Measurements from ENCODE around the gene XAGE2. TPM values are rescaled to one million over a fixed set of nuclear protein-coding genes. Genes with fewer than 3 reads are reported as not detected.
"Not testable (repeated sequence)": the region's sequence is repeated elsewhere in the genome, so short reads cannot be mapped to it uniquely, and the experiment has no call there.

XAGE2 gene
- total RNA-seq, result not detected
- not detected for polyA plus RNA-seq

DNA sequence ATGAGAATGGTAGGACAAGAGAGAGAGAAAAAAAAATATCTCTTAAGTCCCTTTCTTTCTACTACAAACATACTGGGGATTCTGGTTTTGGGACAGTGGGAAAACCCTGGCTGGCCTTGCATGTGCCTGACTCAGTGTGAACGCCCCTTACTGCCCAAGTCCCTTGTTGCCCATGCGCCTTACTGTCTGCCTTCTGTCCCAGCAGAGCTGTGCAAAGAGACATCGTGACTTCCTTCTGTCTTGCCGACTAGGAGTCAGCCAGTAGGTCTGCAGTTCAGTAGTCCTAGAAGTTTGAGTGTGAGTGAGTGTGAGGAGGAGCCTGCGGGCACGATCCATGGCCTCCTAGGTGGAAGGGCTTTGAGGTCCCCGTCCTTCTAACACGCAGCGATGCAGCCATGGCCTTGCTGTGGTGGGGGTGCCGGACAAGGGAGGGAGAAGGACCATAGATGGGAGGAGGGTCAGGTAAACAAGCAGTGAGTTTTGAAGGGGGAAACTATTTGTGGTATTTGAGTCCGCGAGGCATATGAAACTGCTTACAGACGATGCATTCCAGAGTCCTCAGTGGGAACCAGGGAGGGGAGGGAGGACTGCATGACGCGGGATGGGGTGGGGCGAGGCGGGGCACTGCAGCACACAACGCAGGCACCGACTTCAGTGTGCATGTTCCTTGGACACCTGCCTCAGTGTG lies at the start of gene XAGE2:
Gene XAGE2, plus strand, starts transcription at position 654 of the 688 bp plus-strand sequence. CDS start 994 bp downstream, outside the sequence.
- H3K36me3 ChIP-seq (ENCODE audit: insufficient read depth), result no peaks in the 10 kb centered on the region
- no peak for DNase-seq (ENCODE audit: extremely low spot score)
- H3K4me1 ChIP-seq (ENCODE audit: insufficient read depth), result no peaks in the 10 kb centered on the region
- 81% methylated on average over 19 of the region's 19 CpGs for WGBS
- no peak within 1 kb of the TSS for H3K4me3 ChIP-seq (ENCODE audit: low read depth, low read length)
- H3K27ac ChIP-seq (ENCODE audit: low read depth), result no peak within 1 kb of the TSS

GRCh38 chrX:52337410-52337809 lies 31.4 kb upstream of the XAGE2 start:
- Histone ChIP-seq H3K4me3 (ENCODE audit: low read depth, low read length) (no peak overlapping the region), H3K4me1 (ENCODE audit: insufficient read depth) (no peaks in the 10 kb centered on the region)
- 74% methylated on average over 4 of the region's 4 CpGs for WGBS

DNA sequence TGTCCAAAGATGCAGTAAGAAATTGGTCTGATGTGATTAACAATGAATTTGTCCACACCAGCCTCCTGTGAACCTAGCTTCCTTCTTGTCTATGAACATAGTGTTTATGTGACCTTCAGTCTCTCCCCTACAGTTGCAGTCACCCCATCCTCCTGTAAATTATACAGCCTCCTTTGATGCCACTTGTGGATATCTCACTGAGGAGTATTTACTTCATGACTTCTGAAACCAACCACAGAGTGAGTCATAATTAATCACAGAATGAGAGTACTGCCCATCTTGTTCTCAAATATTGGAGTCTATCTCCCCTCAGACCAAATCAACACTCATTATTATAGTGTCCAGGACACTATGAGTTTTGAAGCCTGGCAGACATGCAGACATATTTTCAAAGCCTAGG lies 27.3 kb upstream of the XAGE2 start:
- no peaks in the 10 kb centered on the region for H3K4me1 ChIP-seq (ENCODE audit: insufficient read depth)
- no peak for DNase-seq (ENCODE audit: extremely low spot score)

More at GRCh38 chrX:52337410-52337809, 31.4 kb upstream of the XAGE2 start:
- no peak for DNase-seq (ENCODE audit: extremely low spot score)
- Histone ChIP-seq H3K36me3 (ENCODE audit: insufficient read depth) (no peaks in the 10 kb centered on the region), H3K27ac (ENCODE audit: low read depth) (no peak overlapping the region)

GRCh38 chrX:52343131-52343530 lies 25.7 kb upstream of the XAGE2 start:
- not testable (repeated sequence) for H3K4me3 ChIP-seq (ENCODE audit: low read depth, low read length); H3K36me3 ChIP-seq (ENCODE audit: insufficient read depth); DNase-seq (ENCODE audit: extremely low spot score); H3K27ac ChIP-seq (ENCODE audit: low read depth); H3K4me1 ChIP-seq (ENCODE audit: insufficient read depth)
- WGBS, result 88% methylated on average over 6 of the region's 6 CpGs

More for the DNA sequence above, 27.3 kb upstream of the XAGE2 start:
- no peak overlapping the region for H3K27ac ChIP-seq (ENCODE audit: low read depth)
- no peaks in the 10 kb centered on the region for H3K36me3 ChIP-seq (ENCODE audit: insufficient read depth)
- no peak overlapping the region for H3K4me3 ChIP-seq (ENCODE audit: low read depth, low read length)

DNA sequence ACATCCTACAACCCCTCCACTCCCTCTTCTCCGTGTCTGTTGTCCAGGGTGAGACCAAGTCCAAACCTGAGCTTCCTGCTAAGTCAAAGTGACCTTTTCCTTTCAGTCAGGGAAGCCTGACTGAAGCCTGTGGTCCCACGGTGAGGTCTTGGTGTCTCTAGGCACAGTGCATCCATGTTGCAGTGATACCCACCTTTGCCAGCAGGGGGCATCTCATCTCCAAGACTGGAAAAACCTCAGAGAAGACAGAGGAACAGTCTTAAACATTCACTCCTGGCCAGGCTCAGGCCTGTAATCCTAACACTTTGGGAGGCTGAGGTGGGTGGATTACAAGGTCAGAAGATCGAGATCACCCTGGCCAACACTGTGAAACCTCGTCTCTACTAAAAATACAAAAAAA lies 23.4 kb upstream of the XAGE2 start:
- H3K4me3 ChIP-seq (ENCODE audit: low read depth, low read length); H3K27ac ChIP-seq (ENCODE audit: low read depth); DNase-seq (ENCODE audit: extremely low spot score); H3K36me3 ChIP-seq (ENCODE audit: insufficient read depth); H3K4me1 ChIP-seq (ENCODE audit: insufficient read depth): not testable (repeated sequence)
- WGBS, result 30% methylated on average over 4 of the region's 4 CpGs

DNA sequence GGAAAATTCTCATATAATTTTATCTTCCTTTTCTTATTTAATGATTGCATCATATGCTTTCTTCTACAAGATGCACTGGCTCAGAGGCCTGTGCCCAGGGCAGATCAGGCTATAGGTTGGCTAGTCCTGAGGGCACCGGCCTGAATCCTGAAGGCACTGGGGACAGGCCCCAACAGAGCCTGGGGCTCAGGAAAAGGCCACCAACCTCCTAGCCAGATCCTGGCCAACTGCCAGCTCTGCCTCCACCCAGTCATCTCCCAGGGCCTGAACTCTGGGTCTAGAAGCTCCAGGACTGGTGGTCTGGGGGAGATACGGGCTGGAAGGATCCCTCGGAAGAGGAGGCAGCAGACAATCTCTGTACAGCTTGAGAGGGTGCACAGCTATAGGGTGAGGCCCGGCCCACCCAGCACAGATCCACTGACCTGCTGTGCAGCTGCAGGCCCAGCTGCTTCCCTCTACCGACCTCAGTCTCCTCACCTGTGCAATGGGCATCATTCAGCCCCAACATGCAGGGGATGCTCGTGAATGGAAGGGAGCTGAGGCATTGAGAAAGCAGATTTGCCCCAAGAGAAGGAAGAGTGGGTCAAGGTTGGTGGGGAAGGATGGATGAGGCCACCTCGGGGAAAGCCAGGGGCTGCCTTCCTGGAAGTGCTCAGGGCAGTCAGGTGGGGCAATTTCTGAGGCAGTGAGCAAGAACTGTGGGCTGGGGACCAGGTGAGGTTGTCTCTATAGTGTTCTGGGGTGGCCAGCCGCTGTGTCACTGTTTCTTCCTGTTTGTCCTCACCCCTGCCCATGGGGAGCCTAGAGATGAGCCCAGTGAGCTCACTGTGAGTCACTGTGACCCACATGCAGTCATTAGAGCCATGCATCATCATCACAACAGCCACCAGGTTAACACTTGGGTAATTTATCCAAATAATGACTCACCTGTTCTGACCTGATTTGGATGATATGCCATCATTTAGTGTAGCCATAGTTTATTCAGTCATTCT lies 22.4 kb upstream of the XAGE2 start:
- Histone ChIP-seq H3K27ac (ENCODE audit: low read depth) (no peak overlapping the region), H3K4me1 (ENCODE audit: insufficient read depth) (no peaks in the 10 kb centered on the region), H3K4me3 (ENCODE audit: low read depth, low read length) (no peak overlapping the region), H3K36me3 (ENCODE audit: insufficient read depth) (no peaks in the 10 kb centered on the region)
- WGBS, result 86% methylated on average over 8 of the region's 8 CpGs
- DNase-seq (ENCODE audit: extremely low spot score), result no peak

DNA sequence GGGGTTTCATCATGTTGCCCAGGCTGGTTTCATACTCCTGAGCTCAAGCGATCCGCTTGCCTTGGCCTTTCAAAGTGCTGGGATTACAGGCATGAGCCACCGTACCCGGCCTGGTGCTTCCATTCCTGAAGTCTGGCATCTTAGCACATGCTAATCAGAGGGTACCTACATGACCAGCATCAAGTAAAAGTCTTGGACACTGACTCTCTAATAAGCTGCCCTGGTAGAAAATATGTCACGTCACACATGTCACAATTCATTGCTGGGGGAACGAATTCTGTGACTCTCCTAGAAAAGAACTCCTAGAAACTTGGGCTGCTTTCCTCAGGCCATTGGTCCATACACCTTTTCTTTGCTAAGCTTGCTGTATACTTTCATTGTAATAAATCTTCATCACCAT lies 19.1 kb upstream of the XAGE2 start:
- WGBS, result 91% methylated on average over 6 of the region's 6 CpGs
- Histone ChIP-seq H3K4me1 (ENCODE audit: insufficient read depth) (no peaks in the 10 kb centered on the region), H3K4me3 (ENCODE audit: low read depth, low read length) (no peak overlapping the region), H3K36me3 (ENCODE audit: insufficient read depth) (no peaks in the 10 kb centered on the region), H3K27ac (ENCODE audit: low read depth) (no peak overlapping the region)
- no peak for DNase-seq (ENCODE audit: extremely low spot score)

GRCh38 chrX:52352551-52352950 lies 16.3 kb upstream of the XAGE2 start:
- no peaks in the 10 kb centered on the region for H3K36me3 ChIP-seq (ENCODE audit: insufficient read depth)
- no peak overlapping the region for H3K4me3 ChIP-seq (ENCODE audit: low read depth, low read length)
- H3K27ac ChIP-seq (ENCODE audit: low read depth), result no peak overlapping the region
- no peaks in the 10 kb centered on the region for H3K4me1 ChIP-seq (ENCODE audit: insufficient read depth)
- no peak for DNase-seq (ENCODE audit: extremely low spot score)
- 73% methylated on average over 1 of the region's 1 CpG for WGBS

DNA sequence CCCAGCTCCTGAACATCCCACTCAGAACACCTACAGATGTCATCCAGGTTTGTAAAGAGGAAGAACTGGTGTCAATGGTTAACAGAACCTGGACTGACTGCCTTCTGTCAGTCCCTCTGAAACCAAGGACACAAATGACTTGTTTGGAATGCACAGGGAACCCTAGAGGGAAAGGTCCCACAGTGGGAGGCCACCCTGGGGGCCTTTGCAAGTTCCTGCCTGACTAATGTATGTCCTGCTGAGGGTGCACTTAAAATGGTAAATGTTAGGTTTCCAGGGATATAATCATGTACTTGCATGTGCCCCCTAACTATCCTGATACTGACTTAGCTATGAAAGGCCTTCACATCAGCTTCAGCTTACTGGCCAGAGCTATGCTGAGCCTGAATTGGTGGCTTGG lies 15.0 kb upstream of the XAGE2 start:
- H3K4me1 ChIP-seq (ENCODE audit: insufficient read depth), result no peaks in the 10 kb centered on the region
- no peak overlapping the region for H3K4me3 ChIP-seq (ENCODE audit: low read depth, low read length)
- DNase-seq (ENCODE audit: extremely low spot score), result no peak
- H3K36me3 ChIP-seq (ENCODE audit: insufficient read depth), result no peaks in the 10 kb centered on the region
- H3K27ac ChIP-seq (ENCODE audit: low read depth), result no peak overlapping the region

GRCh38 chrX:52355108-52355507 lies 13.7 kb upstream of the XAGE2 start:
- no peaks in the 10 kb centered on the region for H3K4me1 ChIP-seq (ENCODE audit: insufficient read depth)
- no peaks in the 10 kb centered on the region for H3K36me3 ChIP-seq (ENCODE audit: insufficient read depth)
- no peak overlapping the region for H3K27ac ChIP-seq (ENCODE audit: low read depth)
- H3K4me3 ChIP-seq (ENCODE audit: low read depth, low read length), result no peak overlapping the region
- DNase-seq (ENCODE audit: extremely low spot score), result no peak

GRCh38 chrX:52359614-52360232 lies 9.1 kb upstream of the XAGE2 start:
- H3K4me3 ChIP-seq (ENCODE audit: low read depth, low read length), result no peak overlapping the region
- H3K27ac ChIP-seq (ENCODE audit: low read depth), result no peak overlapping the region
- 50% methylated on average over 7 of the region's 7 CpGs for WGBS
- no peaks in the 10 kb centered on the region for H3K4me1 ChIP-seq (ENCODE audit: insufficient read depth)
- H3K36me3 ChIP-seq (ENCODE audit: insufficient read depth), result no peaks in the 10 kb centered on the region
- DNase-seq (ENCODE audit: extremely low spot score), result no peak

- Histone ChIP-seq H3K36me3 (ENCODE audit: insufficient read depth) (no peaks in the 10 kb centered on the region), H3K4me1 (ENCODE audit: insufficient read depth) (no peaks in the 10 kb centered on the region), H3K27ac (ENCODE audit: low read depth) (no peak overlapping the region), H3K4me3 (ENCODE audit: low read depth, low read length) (no peak overlapping the region)
- no peak for DNase-seq (ENCODE audit: extremely low spot score)
- 88% methylated on average over 8 of the region's 8 CpGs for WGBS
These were observed 6.9 kb upstream of the XAGE2 start for GRCh38 chrX:52361941-52362340.

DNA sequence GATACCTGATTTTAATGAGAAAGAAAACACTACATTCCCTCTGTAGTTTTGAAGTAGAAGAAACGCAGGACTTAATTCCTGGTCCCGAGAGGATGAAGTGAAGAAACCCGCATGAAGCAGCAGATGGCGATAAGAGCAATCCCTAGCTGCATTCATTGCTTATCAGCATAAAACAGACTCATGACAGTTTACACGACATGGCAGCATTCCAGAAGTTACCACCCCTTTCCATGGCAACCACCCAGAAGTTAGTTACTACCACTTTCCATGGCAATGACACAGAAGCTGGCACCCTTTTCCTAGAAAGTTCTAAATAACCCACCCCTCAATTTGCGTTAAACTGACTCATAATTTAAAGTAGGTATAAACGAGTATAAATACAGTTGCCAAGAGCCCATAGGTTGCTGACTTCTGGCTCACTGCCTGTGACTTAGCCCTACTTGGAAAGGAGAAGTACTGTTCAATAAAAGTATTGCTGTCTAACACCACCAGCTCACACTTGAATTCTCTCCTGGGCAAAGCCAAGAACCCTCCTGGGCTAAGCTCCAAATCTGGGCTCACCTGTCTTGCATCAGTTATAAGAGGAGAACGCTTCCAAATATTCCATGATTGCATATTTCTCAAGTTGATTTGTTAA lies 5.5 kb upstream of the XAGE2 start:
- Histone ChIP-seq H3K27ac (ENCODE audit: low read depth) (no peak overlapping the region), H3K4me3 (ENCODE audit: low read depth, low read length) (no peak overlapping the region), H3K4me1 (ENCODE audit: insufficient read depth) (no peaks in the 10 kb centered on the region), H3K36me3 (ENCODE audit: insufficient read depth) (no peaks in the 10 kb centered on the region)
- WGBS, result 8% methylated on average over 8 of the region's 8 CpGs
- no peak for DNase-seq (ENCODE audit: extremely low spot score)

Measured in urinary bladder (tissue), 4 donors.